Activated gamma-delta T cell treated with anti-CD3 and anti-CD28 coated beads, Interleukin-2, amount 50 U/mL, for 16 hours (primary cell): ENCODE data around the gene WSCD2.
"Not testable (repeated sequence)": the region's sequence is repeated elsewhere in the genome, so short reads cannot be mapped to it uniquely, and the experiment has no call there.

ENCODE experiments used
- DNase-seq: peaks from one replicate; pipeline ENCODE4 v3.0.0-alpha.2; 2020; ENCODE audit warnings: low read depth

The WSCD2 gene

GRCh38 chr12:108196319-108196718 is 67.2 kb downstream of the WSCD2 start:
- no peak for DNase-seq

DNA sequence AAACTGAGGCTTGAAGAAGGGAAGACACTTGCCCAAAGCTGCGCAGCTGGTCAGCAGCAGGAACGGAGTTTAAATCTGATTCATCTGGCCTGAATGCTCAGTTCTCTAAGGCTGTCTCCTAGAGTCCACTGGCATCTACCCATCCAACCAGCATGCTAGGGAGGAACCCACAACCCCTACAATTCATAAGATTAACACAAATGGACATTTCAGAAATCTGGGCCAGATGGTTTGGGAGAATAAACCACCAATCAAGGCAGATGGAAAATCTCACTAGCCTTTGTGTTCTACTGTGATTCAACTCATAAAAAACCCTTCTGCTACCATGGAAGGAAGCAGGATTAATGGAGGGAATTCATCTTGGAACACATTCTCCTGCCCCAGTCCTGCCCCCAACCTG is 67.8 kb downstream of the WSCD2 start:
- DNase-seq, result no peak

- DNase-seq, result no peak
Measured at GRCh38 chr12:108198043-108198442, 69.0 kb downstream of the WSCD2 start.

DNA sequence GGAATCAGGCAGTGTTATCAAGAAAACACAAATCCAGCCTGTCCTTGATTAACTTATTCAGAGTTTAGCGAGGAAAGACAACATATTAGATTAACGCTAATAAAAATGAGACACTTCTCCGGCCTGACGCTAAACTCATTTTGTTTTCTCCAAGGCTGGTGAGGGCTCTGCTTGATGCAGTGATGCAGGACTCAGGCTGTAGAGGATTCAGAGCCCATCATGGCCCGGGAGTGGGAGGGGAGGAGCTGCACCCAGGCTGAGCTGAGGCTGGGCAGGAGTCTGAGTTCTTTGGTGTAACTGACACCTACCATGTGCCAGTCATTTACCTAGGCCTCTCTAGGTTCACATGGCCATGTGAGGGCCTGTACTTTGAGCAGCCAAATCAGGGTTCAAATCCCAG is 70.0 kb downstream of the WSCD2 start:
- DNase-seq, result no peak

DNA sequence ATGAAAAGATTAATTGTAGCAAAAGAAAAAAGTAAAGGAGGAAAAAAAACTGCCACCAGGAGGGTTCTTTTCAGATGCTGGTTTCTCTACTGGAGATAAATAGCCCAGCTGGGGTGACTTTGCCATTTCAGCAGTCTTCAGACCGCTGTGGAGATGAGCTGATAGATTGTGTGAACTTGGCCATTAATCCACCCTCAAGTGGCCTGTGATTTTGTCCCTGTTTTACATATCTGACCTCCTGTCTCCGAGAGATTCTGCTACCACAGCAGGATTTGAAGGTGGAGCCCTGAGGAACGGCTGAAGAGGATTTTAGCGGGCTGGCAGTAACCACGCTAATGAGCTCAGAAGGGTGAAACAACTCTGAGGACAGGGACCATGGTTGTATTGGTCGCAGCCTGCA is 72.7 kb downstream of the WSCD2 start:
- no peak for DNase-seq

DNA sequence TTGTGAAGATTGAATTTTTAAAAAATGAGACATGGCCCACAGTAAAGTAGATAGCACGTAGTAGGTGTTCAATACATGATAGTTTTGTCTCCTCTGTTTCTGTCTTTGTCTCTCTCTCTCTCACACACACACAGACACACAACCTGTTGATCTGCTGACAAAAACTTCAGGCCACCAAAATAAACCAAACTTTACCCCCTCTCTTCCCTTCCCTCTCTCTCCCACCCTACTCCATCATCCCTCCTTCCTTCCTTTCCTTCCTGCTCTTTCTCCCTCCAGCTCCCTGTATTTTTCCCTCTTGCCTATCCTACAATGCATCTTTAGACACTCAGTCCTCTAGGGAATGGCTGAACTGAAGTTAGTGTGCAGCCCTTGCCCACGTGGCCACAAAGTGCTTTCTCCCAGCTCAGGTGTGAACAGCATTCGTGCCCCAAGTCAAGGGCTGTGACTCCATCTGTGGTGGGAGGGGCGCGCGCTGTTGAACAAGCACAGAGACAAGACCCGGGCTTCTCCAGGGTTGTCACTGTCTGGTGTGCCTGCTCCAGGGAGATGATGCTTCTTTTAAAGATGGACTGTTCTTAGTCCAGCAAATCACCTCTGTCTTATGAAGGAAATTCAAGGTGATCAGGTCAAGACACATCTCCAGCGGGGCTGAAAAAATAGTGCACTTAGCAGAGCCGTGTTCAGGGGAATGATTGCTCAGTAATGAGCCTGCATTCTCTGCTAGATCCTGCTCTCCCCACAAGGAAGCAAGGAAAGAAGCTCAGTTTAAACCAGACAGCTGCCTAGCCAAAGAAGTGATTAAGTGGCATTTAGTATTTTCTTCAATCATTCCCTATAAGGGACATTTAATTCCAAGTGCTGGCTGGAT is 75.3 kb downstream of the WSCD2 start:
- no peak for DNase-seq

- DNase-seq, result no peak
Measured at GRCh38 chr12:108205864-108206263, 76.8 kb downstream of the WSCD2 start.

DNA sequence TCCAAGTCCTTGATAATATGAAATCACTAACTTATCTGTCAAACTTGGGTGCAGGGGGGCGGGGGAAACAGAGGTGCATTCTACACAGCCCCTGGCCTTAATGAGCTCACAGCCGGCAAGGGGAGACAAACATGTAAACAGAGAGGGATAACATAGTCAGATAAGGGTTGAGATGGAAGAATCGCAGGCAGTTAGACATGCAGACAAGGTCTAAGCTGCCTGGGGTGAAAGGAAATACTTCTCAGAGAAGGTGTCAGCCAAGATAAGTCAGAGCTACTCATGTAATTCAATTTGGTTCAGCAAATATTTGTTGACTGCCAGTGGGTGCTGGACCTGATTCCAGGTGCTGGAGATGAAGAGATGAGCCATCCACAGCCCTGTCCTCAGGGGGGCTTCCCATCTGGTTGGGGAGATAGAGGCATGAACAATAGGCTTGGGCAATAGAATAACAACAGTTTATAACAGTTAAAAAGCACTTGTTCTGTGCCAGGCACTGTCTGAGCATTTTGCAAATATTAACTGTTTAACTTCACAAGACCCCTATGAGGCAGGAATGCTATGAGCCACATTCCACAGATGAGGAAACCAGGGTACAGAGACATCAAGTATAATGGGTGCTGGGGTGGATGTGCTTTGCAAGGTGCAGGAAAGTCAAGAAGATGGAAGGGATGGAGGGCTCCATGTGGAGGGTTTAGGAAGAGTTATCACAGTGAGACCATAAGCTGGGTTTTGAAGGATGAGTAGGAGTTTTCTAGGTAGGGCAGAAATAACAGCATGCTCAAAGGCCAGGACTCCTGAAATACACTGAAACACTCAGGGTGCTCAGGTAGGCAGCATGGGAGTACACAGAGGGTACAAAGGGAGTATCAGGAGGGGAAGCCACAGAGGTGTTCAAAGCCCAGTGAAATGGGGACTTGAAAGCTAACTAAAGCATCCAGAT is 79.0 kb downstream of the WSCD2 start:
- no peak for DNase-seq

DNA sequence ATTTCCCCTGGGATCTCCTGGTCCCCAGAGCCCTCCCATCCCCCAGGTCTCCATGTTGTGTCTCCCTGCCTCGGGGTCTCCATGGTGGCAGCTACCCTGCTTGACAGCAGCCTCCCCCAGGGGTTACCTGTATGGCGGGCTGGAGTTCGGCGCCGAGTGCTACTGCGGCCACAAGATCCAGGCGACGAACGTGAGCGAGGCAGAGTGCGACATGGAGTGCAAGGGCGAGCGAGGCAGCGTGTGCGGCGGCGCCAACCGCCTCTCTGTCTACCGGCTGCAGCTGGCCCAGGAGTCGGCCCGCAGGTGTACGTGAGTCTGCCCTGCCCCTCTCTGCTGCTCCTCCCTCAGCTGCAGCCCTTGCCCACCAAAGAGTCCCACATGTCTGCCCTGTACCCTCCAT is 80.9 kb downstream of the WSCD2 start:
- no peak for DNase-seq

GRCh38 chr12:108211157-108211556 is 82.1 kb downstream of the WSCD2 start:
- DNase-seq, result no peak

GRCh38 chr12:108213871-108214445 is 84.9 kb downstream of the WSCD2 start:
- no peak for DNase-seq

GRCh38 chr12:108214486-108214885 is 85.4 kb downstream of the WSCD2 start:
- DNase-seq, result no peak

DNA sequence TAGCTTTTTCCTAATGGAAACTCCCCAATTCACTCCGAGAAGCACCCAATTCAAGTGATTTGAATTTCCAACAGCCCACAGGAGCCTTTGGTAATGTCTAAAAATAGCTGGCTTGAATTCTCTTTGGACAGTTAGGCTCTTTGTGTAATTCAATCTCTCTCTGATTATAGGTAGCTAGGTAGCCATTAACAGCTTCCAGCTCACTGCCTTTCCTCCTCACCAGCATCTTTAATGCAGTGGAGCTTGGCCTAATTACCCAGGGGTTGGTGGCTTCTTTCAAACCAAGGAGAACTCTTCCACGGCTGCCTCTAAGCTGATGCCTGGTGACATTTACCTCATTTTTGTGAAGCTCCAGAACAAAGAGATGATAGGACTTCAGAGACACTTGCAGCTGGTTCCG is 86.4 kb downstream of the WSCD2 start:
- no peak for DNase-seq

GRCh38 chr12:108218921-108219320 is 89.8 kb downstream of the WSCD2 start:
- DNase-seq, result no peak

GRCh38 chr12:108225101-108225500 is 96.0 kb downstream of the WSCD2 start:
- DNase-seq, result not testable (repeated sequence)

DNA sequence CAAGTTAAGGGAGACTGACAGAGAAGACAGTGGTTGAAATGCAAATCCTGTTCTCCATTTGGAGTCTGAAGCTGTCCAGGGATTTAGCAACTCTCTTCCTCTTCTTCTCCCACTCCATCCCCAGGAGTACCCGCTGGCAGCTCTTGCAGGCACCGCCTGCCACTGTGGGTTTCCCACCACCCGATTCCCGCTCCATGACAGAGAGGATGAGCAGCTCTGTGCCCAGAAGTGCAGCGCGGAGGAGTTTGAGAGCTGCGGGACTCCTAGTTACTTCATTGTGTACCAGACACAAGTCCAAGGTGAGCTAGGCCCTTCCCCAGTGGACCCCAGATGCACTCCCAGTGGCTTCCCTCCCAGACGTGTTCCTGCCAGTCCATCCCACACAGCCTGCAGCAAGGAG is 97.8 kb downstream of the WSCD2 start:
- DNase-seq, result no peak

- DNase-seq, result no peak
Measured at GRCh38 chr12:108228746-108229145, 99.7 kb downstream of the WSCD2 start.

DNA sequence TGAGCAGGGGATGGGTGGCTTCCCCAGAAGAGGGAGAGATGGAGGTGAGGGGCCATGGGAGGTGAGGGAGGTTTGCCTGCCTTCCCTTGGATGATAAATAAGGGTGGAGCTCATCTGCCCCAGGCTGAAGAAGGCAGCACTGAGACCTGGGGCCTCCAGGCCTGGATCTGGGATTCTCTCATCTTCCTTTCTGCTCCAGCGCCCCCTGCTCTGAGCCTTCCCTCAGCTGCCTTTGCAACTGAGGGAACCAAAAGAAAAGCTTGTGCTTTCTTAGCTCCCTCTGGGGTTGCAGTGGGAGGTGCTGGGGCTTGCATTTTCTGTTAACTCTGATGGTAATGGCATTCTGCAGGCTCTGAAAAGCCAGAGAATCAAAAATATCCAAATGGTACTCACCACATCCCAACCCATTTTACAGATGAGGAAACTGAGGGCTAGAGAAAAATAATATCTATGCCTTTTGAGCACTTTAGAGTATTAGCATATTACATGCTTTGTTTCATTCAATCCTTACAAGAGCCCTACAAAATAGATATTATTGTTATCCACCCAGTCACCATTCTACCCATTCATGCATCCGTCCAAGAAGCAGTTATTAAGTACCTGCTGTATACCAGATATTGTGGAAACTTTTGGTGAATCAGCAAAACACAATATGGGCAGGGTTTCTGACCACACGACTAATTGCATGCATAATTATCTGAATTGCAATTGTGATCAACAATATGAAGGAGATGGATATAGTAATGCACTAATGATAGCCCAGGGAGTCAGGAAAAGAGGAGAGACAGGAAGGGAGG is 102.2 kb downstream of the WSCD2 start:
- DNase-seq, result no peak

- no peak for DNase-seq
Measured at GRCh38 chr12:108231909-108232434, 102.9 kb downstream of the WSCD2 start.

DNA sequence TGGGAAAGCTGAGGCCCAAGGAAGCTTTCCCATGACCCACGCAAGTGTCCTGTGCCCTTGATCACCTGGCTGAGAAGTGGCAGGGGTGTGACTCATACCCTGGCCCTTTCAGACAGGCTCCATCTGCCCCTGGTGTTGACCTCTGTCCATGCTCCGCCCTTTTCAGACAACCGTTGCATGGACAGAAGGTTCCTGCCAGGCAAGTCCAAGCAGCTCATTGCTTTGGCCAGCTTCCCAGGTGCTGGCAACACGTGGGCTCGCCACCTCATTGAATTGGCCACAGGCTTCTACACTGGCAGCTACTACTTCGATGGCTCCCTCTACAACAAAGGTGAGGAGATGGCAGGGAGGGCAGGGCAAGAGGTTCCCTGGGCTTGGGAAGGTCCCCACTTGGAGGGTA is 103.5 kb downstream of the WSCD2 start:
- no peak for DNase-seq

- DNase-seq, result no peak
Measured at GRCh38 chr12:108234158-108234557, 105.1 kb downstream of the WSCD2 start.
